ENCODE measurements around the gene ISOC2.
"Not testable (repeated sequence)": the region's sequence is repeated elsewhere in the genome, so short reads cannot be mapped to it uniquely, and the experiment has no call there.

ISOC2 gene

GRCh38 chr19:55461259-55461973 is at the start of gene ISOC2:
ISOC2 (minus strand) TSS chr19:55461642; CDS start chr19:55456486, 5,156 bp downstream.
- Histone ChIP-seq H3K9ac (ENCODE audit: low read length) (peak within 1 kb of the TSS; percentile 80), H3K4me1 (ENCODE audit: control insufficient read depth, insufficient read depth, low read length) (peaks cover 27% of the 10 kb centered on the region), H3K36me3 (ENCODE audit: control insufficient read depth, insufficient read depth, low read length) (no peaks in the 10 kb centered on the region), H3K4me3 (ENCODE audit: low read length) (peak within 1 kb of the TSS; percentile 67), H3K9me3 (ENCODE audit: control insufficient read depth, low read length) (no peaks in the 10 kb centered on the region), H3K27me3 (ENCODE audit: control insufficient read depth, insufficient read depth, low read length) (peaks cover 4% of the 10 kb centered on the region)

GRCh38 chr19:55508120-55508519 is 46.7 kb upstream of the ISOC2 start:
- Histone ChIP-seq H3K36me3 (ENCODE audit: control insufficient read depth, insufficient read depth, low read length) (no peaks in the 10 kb centered on the region), H3K9me3 (ENCODE audit: control insufficient read depth, low read length) (no peaks in the 10 kb centered on the region), H3K27me3 (ENCODE audit: control insufficient read depth, insufficient read depth, low read length) (peaks cover 4% of the 10 kb centered on the region), H3K9ac (ENCODE audit: low read length) (no peak overlapping the region), H3K4me1 (ENCODE audit: control insufficient read depth, insufficient read depth, low read length) (peaks cover 3% of the 10 kb centered on the region), H3K4me3 (ENCODE audit: low read length) (no peak overlapping the region)

- Histone ChIP-seq H3K27me3 (ENCODE audit: control insufficient read depth, insufficient read depth, low read length) (peaks cover 4% of the 10 kb centered on the region), H3K4me1 (ENCODE audit: control insufficient read depth, insufficient read depth, low read length) (peaks cover 3% of the 10 kb centered on the region), H3K9ac (ENCODE audit: low read length) (no peak overlapping the region), H3K9me3 (ENCODE audit: control insufficient read depth, low read length) (no peaks in the 10 kb centered on the region), H3K36me3 (ENCODE audit: control insufficient read depth, insufficient read depth, low read length) (no peaks in the 10 kb centered on the region), H3K4me3 (ENCODE audit: low read length) (no peak overlapping the region)
These were observed 43.5 kb upstream of the ISOC2 start for GRCh38 chr19:55504981-55505380.

- no peaks in the 10 kb centered on the region for H3K36me3 ChIP-seq (ENCODE audit: control insufficient read depth, insufficient read depth, low read length)
- no peak overlapping the region for H3K9ac ChIP-seq (ENCODE audit: low read length)
- H3K9me3 ChIP-seq (ENCODE audit: control insufficient read depth, low read length): no peaks in the 10 kb centered on the region
- H3K27me3 ChIP-seq (ENCODE audit: control insufficient read depth, insufficient read depth, low read length): peaks cover 4% of the 10 kb centered on the region
- peaks cover 3% of the 10 kb centered on the region for H3K4me1 ChIP-seq (ENCODE audit: control insufficient read depth, insufficient read depth, low read length)
- no peak overlapping the region for H3K4me3 ChIP-seq (ENCODE audit: low read length)
These were observed 42.8 kb upstream of the ISOC2 start for GRCh38 chr19:55504252-55504603.

- Histone ChIP-seq H3K27me3 (ENCODE audit: control insufficient read depth, insufficient read depth, low read length) (peaks cover 4% of the 10 kb centered on the region), H3K4me1 (ENCODE audit: control insufficient read depth, insufficient read depth, low read length) (peaks cover 3% of the 10 kb centered on the region), H3K4me3 (ENCODE audit: low read length) (no peak overlapping the region), H3K36me3 (ENCODE audit: control insufficient read depth, insufficient read depth, low read length) (no peaks in the 10 kb centered on the region), H3K9ac (ENCODE audit: low read length) (no peak overlapping the region), H3K9me3 (ENCODE audit: control insufficient read depth, low read length) (no peaks in the 10 kb centered on the region)
These were observed 42.2 kb upstream of the ISOC2 start for GRCh38 chr19:55503502-55504251.

- Histone ChIP-seq H3K4me3 (ENCODE audit: low read length) (no peak overlapping the region), H3K27me3 (ENCODE audit: control insufficient read depth, insufficient read depth, low read length) (peaks cover 3% of the 10 kb centered on the region), H3K9me3 (ENCODE audit: control insufficient read depth, low read length) (no peaks in the 10 kb centered on the region), H3K9ac (ENCODE audit: low read length) (no peak overlapping the region), H3K4me1 (ENCODE audit: control insufficient read depth, insufficient read depth, low read length) (peaks cover 3% of the 10 kb centered on the region), H3K36me3 (ENCODE audit: control insufficient read depth, insufficient read depth, low read length) (no peaks in the 10 kb centered on the region)
These were observed 41.7 kb upstream of the ISOC2 start for GRCh38 chr19:55503157-55503501.

GRCh38 chr19:55502197-55502952 is 40.9 kb upstream of the ISOC2 start:
- H3K4me3 ChIP-seq (ENCODE audit: low read length): no peak overlapping the region
- no peaks in the 10 kb centered on the region for H3K9me3 ChIP-seq (ENCODE audit: control insufficient read depth, low read length)
- no peak overlapping the region for H3K9ac ChIP-seq (ENCODE audit: low read length)
- H3K36me3 ChIP-seq (ENCODE audit: control insufficient read depth, insufficient read depth, low read length): no peaks in the 10 kb centered on the region
- no peaks in the 10 kb centered on the region for H3K27me3 ChIP-seq (ENCODE audit: control insufficient read depth, insufficient read depth, low read length)
- peaks cover 3% of the 10 kb centered on the region for H3K4me1 ChIP-seq (ENCODE audit: control insufficient read depth, insufficient read depth, low read length)

- Histone ChIP-seq H3K36me3 (ENCODE audit: control insufficient read depth, insufficient read depth, low read length) (no peaks in the 10 kb centered on the region), H3K4me3 (ENCODE audit: low read length) (no peak overlapping the region), H3K4me1 (ENCODE audit: control insufficient read depth, insufficient read depth, low read length) (peaks cover 3% of the 10 kb centered on the region)
These were observed 39.0 kb upstream of the ISOC2 start for GRCh38 chr19:55500368-55500952.

GRCh38 chr19:55498246-55498840 is 36.9 kb upstream of the ISOC2 start:
- Histone ChIP-seq H3K4me1 (ENCODE audit: control insufficient read depth, insufficient read depth, low read length) (no peaks in the 10 kb centered on the region), H3K4me3 (ENCODE audit: low read length) (no peak overlapping the region), H3K36me3 (ENCODE audit: control insufficient read depth, insufficient read depth, low read length) (no peaks in the 10 kb centered on the region), H3K9ac (ENCODE audit: low read length) (no peak overlapping the region), H3K27me3 (ENCODE audit: control insufficient read depth, insufficient read depth, low read length) (no peaks in the 10 kb centered on the region), H3K9me3 (ENCODE audit: control insufficient read depth, low read length) (no peaks in the 10 kb centered on the region)

More at GRCh38 chr19:55500368-55500952, 39.0 kb upstream of the ISOC2 start:
- Histone ChIP-seq H3K9me3 (ENCODE audit: control insufficient read depth, low read length) (no peaks in the 10 kb centered on the region), H3K27me3 (ENCODE audit: control insufficient read depth, insufficient read depth, low read length) (no peaks in the 10 kb centered on the region), H3K9ac (ENCODE audit: low read length) (no peak overlapping the region)

GRCh38 chr19:55497763-55498162 is 36.3 kb upstream of the ISOC2 start:
- no peaks in the 10 kb centered on the region for H3K36me3 ChIP-seq (ENCODE audit: control insufficient read depth, insufficient read depth, low read length)
- no peaks in the 10 kb centered on the region for H3K4me1 ChIP-seq (ENCODE audit: control insufficient read depth, insufficient read depth, low read length)
- H3K4me3 ChIP-seq (ENCODE audit: low read length): no peak overlapping the region
- peaks cover 5% of the 10 kb centered on the region for H3K27me3 ChIP-seq (ENCODE audit: control insufficient read depth, insufficient read depth, low read length)
- H3K9me3 ChIP-seq (ENCODE audit: control insufficient read depth, low read length): no peaks in the 10 kb centered on the region
- no peak overlapping the region for H3K9ac ChIP-seq (ENCODE audit: low read length)

- not testable (repeated sequence) for H3K27me3 ChIP-seq (ENCODE audit: control insufficient read depth, insufficient read depth, low read length); H3K4me3 ChIP-seq (ENCODE audit: low read length); H3K9me3 ChIP-seq (ENCODE audit: control insufficient read depth, low read length); H3K9ac ChIP-seq (ENCODE audit: low read length); H3K4me1 ChIP-seq (ENCODE audit: control insufficient read depth, insufficient read depth, low read length); H3K36me3 ChIP-seq (ENCODE audit: control insufficient read depth, insufficient read depth, low read length)
These were observed 35.4 kb upstream of the ISOC2 start for GRCh38 chr19:55496820-55497219.
